HG03039 (cell line): Measurements from ENCODE around the gene ACAD10.
"Not testable (repeated sequence)": the region's sequence is repeated elsewhere in the genome, so short reads cannot be mapped to it uniquely, and the experiment has no call there.

Experiments
- ATAC-seq: cut with Tn5 transposase; IDR thresholded peaks from one replicate; pipeline ENCODE4 v1.9.1; 2021; ENCODE audit warnings: mild to moderate bottlenecking, moderate library complexity; ENCODE audit not compliant: unreplicated experiment

Gene ACAD10

GRCh38 chr12:111748151-111748672 lies 62.4 kb downstream of the ACAD10 start:
- ATAC-seq = no peak

GRCh38 chr12:111748867-111749266 lies 63.0 kb downstream of the ACAD10 start:
- ATAC-seq = no peak

DNA sequence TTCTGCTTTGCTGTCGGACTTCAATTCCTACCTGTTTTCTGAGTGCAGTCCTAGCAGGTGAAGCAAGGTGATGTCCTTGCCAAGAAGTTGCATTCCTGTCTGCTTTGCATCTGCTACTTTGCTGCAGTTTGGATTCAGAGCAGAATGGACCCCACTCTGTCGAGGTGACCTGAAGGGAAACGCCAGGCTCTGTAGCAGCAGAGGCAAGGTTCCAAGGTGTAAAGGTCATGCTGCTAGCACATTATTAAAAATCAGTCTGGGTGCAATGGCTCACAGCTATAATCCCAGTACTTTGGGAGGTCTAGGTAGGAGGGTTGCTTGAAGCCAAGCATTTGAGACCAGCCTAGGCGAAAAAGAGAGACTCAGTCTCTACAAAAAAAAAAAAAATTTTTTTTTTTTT lies 63.5 kb downstream of the ACAD10 start:
- no peak for ATAC-seq

DNA sequence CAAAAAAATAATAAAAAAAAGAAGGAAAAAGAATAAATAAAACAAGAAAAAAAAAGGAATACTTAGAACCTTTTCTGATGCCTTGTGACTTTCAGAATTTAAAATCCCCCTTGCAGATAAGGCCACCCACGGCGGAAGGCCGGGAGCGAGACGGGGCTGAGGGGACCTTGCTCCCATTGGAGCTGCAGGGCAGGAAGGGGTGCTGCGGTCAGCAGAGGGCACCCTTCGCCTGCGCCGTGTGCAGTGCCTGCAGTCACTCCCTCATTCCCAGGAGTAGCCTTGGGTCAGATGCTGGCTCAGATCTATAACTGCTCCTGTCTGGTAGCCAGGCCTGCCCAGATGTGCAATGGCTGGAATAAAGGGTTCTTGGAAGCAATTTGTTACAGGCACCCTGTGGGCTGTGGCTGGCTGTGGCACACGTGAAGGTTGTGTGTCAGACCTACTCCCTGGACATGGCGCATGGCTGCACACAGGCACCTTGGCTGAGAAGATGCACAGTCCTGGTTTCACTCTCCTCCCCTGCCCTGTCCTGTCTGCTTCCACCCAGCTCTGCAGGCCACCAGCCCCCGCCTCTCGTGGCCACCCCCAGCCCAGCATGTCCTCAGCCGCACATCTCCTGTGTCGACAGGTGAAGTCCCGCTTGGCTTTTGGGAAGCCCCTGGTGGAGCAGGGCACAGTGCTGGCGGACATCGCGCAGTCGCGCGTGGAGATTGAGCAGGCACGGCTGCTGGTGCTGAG lies 67.5 kb downstream of the ACAD10 start:
- no peak for ATAC-seq

DNA sequence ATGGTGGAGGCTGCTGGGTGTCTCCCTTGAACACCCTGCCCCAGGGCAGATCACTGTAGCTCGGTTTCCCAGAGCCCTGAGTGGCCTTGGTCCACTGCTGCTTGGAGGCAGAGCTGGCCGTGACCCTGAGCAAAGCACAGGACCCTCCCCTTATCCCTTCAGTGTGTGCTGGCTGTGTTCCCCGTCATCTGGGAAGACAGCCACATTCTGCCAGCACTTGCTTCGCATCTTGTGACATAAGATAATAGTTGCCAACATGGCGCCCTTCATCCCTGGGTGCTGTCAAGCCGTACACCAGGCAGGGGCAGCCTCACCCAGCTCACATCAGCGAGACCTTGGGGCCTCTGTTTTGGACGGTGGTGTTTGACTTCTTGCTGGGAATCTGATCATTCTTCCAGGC lies 68.8 kb downstream of the ACAD10 start:
- no peak for ATAC-seq

DNA sequence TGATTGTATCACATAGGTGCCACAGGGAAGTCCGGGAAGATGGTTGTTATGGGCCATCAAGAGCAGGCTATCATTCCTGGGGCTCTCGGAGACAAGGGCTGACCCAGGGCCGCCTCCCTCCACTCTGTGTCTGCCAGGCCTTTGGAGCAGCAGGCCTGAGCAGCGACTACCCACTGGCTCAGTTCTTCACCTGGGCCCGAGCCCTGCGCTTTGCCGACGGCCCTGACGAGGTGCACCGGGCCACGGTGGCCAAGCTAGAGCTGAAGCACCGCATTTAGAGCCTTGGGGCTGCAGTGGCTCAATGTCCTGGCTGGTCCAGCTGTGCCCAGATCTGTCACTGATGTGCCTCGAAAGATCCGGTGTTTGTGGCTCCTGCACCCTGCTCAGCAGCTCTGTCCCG lies 70.3 kb downstream of the ACAD10 start:
- no peak for ATAC-seq

- ATAC-seq = no peak
Measured at GRCh38 chr12:111756681-111757080, 70.8 kb downstream of the ACAD10 start.

- ATAC-seq = no peak
Measured at GRCh38 chr12:111757361-111758119, 71.7 kb downstream of the ACAD10 start.

- no peak for ATAC-seq
Measured at GRCh38 chr12:111758120-111758561, 72.3 kb downstream of the ACAD10 start.

DNA sequence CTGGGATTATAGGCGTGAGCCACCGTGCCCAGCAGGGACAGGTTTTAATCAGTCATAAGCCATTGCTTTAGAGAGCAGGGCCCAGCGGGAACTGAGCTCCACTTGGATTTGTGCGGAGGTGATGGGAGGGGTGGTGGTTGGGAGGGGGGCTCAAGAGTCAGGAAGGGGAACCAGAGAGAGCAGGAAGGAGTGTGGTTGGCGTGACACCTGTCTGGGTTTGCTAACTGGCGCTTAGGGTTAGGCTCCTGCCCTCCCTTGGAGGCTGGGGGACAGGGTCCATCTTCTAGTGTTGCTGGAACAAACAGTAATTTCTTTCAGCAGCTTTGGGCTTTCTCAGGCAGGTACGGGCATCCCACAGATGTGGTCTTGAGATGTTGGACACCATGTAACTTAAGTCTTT lies 73.4 kb downstream of the ACAD10 start:
- ATAC-seq = no peak

DNA sequence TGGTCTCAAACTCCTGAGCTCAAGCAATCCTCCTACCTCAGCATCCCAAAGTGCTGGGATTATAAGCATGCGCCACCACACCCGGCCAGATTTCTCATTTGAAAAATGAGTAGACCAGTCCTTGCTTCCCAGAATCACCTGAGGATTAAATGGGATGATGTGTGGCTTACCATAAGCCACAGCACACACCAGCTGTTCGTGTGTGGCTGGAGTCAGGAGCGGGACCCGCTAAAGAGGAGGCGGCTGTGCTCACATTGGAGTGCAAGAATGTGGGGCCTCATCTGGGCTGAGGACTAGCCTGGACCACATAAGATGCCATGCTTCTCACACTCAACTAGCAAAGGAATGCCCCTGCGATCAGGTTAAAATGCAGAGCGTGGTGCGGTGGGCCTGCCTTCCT lies 74.1 kb downstream of the ACAD10 start:
- ATAC-seq = no peak

GRCh38 chr12:111761099-111761498 lies 75.2 kb downstream of the ACAD10 start:
- ATAC-seq = no peak

DNA sequence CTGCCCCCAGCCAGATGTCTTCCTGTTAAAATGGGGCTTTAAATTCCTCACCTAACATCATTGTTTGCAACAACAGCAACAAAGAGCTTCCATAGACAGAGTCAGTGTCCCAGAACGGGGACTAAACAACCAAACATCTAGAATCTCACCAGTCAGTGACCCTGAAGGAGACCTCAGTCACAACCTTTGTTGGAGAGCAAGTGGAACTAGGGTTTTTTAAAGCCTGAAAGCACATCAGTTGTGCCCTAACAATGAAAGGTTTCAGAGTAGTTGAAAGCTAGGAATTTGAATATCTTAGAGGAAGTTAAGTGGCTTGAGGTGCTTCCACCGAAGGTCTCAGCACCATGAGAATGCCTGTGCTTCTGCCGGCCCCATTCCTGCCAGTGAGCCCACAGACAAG lies 75.9 kb downstream of the ACAD10 start:
- no peak for ATAC-seq

DNA sequence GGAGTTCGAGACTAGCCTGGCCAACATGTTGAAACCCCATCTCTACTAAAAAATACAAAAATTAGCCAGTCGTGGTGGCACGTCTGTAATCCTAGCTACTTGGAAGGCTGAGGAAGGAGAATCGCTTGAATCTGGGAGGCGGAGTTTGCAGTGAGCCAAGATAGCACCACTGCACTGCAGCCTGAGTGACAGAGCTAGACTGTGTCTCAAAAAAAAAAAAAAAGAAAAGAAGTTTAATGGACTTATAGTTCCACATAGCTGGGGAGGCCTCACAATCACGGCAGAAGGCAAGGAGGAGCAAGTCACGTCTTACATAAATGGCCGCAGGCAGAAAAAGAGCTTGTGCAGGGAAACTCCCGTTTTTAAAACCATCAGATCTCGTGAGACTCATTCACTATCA lies 77.7 kb downstream of the ACAD10 start:
- not testable (repeated sequence) for ATAC-seq

DNA sequence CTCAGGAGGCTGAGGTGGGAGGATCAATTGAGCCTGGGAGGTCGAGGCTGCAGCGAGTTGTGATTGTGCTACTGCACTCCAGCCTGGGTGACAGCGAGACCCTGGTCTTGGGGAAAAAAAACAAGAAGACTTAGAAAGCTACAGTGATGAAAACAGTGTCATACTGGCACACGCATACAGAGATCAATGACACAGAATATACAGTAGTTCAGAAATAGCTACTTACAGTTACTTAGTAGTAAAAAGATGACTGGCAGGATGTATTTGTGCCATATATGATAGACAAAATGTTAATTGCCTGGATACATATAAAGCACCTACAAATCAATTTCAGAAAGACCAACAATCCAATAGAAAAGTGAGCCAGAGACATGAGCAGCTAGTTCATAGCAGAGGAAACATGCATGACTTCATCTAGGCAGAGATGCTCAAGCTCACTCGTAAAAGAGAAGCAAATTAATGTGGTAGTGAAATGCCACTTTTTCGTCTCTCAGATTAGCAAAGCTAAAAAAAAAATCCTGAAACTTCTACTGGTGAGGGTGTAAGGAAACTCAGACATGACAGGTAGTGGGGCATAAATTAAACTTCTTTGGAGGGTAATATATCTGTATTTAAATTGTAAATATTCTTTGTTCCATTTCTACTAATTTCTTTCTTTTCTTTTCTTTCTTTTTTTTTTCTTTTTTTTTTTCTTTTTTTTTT lies 78.4 kb downstream of the ACAD10 start:
- ATAC-seq = no peak

GRCh38 chr12:111766608-111767361 lies 80.9 kb downstream of the ACAD10 start, which contains the start of gene ALDH2:
Gene ALDH2, plus strand, starts transcription at chr12:111766933. Its CDS starts 50 bp downstream, at chr12:111766983.
- no peak for ATAC-seq

GRCh38 chr12:111767362-111768158 lies 81.7 kb downstream of the ACAD10 start:
- ATAC-seq = no peak

GRCh38 chr12:111768159-111768895 lies 82.5 kb downstream of the ACAD10 start:
- ATAC-seq = no peak

GRCh38 chr12:111769599-111769998 lies 83.7 kb downstream of the ACAD10 start:
- ATAC-seq = no peak
